ENCODE measurements around the gene MAP4K1.

Gene MAP4K1

DNA sequence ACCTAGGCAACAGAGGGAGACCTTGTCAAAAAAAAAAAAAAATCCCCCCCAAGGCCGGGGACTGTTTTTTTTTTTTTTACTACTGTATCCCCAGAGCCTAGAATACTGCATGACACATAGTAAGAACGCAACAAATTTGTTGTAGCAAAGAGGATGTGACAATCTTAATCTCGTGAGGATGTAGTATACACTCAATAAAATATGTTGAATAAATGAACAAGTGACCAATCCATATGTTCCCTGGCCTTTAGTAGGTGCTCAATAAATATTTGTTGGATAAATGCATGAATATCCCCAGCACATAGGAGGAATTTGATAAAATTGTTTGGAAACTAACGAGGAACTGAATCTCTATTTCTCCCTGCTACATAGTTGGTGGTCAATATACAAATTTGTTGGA lies 75.7 kb downstream of the MAP4K1 start:
- DNase-seq: no peak

DNA sequence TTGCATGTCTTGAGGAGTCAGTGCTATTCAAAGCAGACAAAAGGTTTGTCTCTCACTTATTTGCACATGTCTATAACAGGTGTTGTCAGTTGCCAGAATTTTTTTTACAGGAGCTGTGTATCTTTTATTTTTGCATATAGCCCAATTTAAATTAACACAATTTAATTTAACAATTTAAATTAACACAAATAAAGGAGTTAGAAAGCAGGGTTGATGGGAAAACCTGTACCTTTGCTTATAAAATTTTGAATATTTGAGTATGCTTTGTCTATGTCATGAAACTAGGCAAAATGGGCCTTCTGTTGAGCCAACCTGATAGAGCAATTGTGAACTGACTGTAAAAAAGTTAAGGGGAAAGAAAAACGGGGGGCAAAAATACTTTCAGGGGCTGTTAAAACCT lies 78.0 kb downstream of the MAP4K1 start:
- no peak for DNase-seq

DNA sequence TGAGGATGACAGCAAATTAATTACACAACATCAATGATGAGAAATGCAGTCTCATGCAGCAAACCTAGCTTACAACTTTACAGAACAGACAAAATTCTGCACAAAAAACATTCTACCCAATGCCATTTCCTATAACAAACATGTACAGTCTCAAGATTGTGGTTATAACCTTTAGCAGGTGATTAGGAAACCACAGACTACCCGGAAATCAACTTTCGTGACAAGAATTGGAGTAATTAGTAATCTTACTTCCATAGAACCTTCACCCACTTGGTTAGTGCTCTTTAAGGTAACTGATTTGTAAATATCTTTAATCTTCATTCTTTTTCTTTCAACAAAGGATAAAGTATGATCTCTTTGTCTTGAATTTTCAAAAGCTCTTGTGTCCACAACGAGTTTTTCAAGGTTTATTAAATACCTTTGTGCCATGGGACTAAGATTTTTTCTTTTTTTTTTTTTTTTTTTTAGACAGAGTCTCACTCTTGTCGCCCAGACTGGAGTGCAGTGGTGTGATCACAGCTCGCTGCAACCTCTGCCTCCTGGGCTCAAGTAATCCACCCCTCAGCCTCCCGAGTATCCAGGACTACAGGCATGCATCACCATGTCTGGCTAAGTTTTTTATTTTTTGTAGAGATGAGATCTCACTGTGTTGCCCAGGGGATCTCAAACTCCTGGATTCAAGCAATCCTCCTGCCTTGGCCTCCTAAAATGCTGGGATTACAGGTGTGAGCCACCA lies 78.8 kb downstream of the MAP4K1 start:
- no peak for DNase-seq

DNA sequence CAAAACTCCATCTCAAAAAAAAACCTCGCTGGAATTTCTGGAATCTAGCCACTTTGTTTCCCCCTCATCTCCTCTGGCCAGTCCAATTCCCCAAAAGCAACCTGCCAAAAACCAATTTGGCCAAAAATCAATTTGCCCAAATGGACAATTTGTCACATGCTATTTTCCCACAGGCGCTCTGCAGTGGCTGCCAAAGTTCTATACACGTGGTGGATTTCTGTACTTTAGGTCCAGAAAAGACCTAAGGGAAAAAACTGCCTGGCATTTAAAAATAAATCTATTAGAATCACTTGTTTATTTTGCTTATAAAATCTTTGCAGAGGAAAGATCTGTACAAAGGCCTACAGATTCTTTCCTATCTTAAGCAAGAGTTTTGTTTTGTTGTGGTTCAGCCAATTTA lies 79.4 kb downstream of the MAP4K1 start:
- DNase-seq: no peak
